ENCODE results near the gene CACNA1G. TPM values are rescaled to one million over a fixed set of nuclear protein-coding genes. Genes with fewer than 3 reads are reported as not detected.

The CACNA1G gene
- total RNA-seq, 1 donor from 2014 or later = 1.1 TPM

- Mint-ChIP-seq H3K4me3 (no peak overlapping the region), H3K27ac (ENCODE audit: unreplicated experiment) (no peak overlapping the region), H3K27me3 (ENCODE audit: low read depth) (peaks cover under 1% of the 10 kb centered on the region), H3K36me3 (ENCODE audit: low read depth) (no peaks in the 10 kb centered on the region), H3K9me3 (no peaks in the 10 kb centered on the region), H3K4me1 (peaks cover 29% of the 10 kb centered on the region)
- no peak for DNase-seq (ENCODE audit: low read depth, low spot score)
- TF ChIP-seq CTCF (conservative IDR thresholded peaks at IDR 0.05) = no peak
Measured at GRCh38 chr17:50594128-50594823, 33.8 kb downstream of the CACNA1G start.

- no peak overlapping the region for H3K4me3 Mint-ChIP-seq
- H3K27ac Mint-ChIP-seq (ENCODE audit: unreplicated experiment) = no peak overlapping the region
- no peak for TF ChIP-seq CTCF (conservative IDR thresholded peaks at IDR 0.05)
- H3K4me1 Mint-ChIP-seq = peaks cover 23% of the 10 kb centered on the region
- no peak for DNase-seq (ENCODE audit: low read depth, low spot score)
- H3K27me3 Mint-ChIP-seq (ENCODE audit: low read depth) = no peaks in the 10 kb centered on the region
- H3K36me3 Mint-ChIP-seq (ENCODE audit: low read depth) = no peaks in the 10 kb centered on the region
- H3K9me3 Mint-ChIP-seq = no peaks in the 10 kb centered on the region
Measured at GRCh38 chr17:50594892-50595291, 34.4 kb downstream of the CACNA1G start.

GRCh38 chr17:50596191-50597037, 35.9 kb downstream of the CACNA1G start:
- Mint-ChIP-seq H3K36me3 (ENCODE audit: low read depth) (no peaks in the 10 kb centered on the region), H3K9me3 (no peaks in the 10 kb centered on the region), H3K27me3 (ENCODE audit: low read depth) (no peaks in the 10 kb centered on the region), H3K4me3 (no peak overlapping the region), H3K4me1 (peaks cover 22% of the 10 kb centered on the region), H3K27ac (ENCODE audit: unreplicated experiment) (no peak overlapping the region)
- DNase-seq (ENCODE audit: low read depth, low spot score) = peak; percentile 40
- peak; percentile 45 for TF ChIP-seq CTCF (conservative IDR thresholded peaks at IDR 0.05)

DNA sequence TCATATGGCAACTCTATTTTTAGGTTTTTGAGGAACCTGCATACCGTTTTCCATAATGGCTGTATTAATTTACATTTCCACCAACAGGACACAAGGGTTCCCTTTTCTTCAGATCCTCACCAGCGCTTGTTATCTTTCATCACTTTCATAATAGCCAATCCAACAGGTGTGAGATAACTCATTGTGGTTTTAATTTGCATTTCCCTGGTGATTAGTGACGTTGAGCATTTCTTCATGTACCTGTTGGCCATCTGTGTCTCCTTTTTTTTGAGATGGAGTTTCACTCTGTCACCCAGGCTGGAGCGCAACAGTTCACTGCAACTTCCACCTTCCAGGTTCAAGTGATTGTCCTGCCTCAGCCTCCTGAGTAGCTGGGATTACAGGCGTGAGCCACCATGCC, 38.0 kb downstream of the CACNA1G start:
- H3K9me3 Mint-ChIP-seq = no peaks in the 10 kb centered on the region
- no peak overlapping the region for H3K4me3 Mint-ChIP-seq
- H3K4me1 Mint-ChIP-seq = peaks cover 24% of the 10 kb centered on the region
- H3K36me3 Mint-ChIP-seq (ENCODE audit: low read depth) = no peaks in the 10 kb centered on the region
- no peak for TF ChIP-seq CTCF (conservative IDR thresholded peaks at IDR 0.05)
- DNase-seq (ENCODE audit: low read depth, low spot score) = no peak
- H3K27ac Mint-ChIP-seq (ENCODE audit: unreplicated experiment) = no peak overlapping the region
- H3K27me3 Mint-ChIP-seq (ENCODE audit: low read depth) = peaks cover 2% of the 10 kb centered on the region

DNA sequence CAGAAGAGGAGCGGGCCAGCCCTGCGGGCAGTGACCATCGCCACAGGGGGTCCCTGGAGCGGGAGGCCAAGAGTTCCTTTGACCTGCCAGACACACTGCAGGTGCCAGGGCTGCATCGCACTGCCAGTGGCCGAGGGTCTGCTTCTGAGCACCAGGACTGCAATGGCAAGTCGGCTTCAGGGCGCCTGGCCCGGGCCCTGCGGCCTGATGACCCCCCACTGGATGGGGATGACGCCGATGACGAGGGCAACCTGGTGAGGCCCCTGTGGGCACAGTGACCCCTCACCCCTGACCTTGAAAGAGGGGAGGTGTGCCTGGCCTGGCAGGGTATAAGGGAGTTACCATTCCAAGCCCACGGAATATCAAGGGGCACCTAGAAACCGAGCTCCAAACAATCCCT, 39.1 kb downstream of the CACNA1G start:
- Mint-ChIP-seq H3K4me1 (peaks cover 17% of the 10 kb centered on the region), H3K36me3 (ENCODE audit: low read depth) (no peaks in the 10 kb centered on the region)

More for the DNA sequence above, 39.1 kb downstream of the CACNA1G start:
- Mint-ChIP-seq H3K9me3 (no peaks in the 10 kb centered on the region), H3K4me3 (no peak overlapping the region), H3K27me3 (ENCODE audit: low read depth) (peaks cover 2% of the 10 kb centered on the region), H3K27ac (ENCODE audit: unreplicated experiment) (no peak overlapping the region)
- TF ChIP-seq CTCF (conservative IDR thresholded peaks at IDR 0.05) = no peak
- DNase-seq (ENCODE audit: low read depth, low spot score) = no peak
